Inferior parietal cortex (tissue), 1 donor: ENCODE data around the gene PPP1R14B.

Experiments
- DNase-seq: peaks from one replicate; pipeline ENCODE4 v3.0.0-alpha.2; 2016; ENCODE audit errors: extremely low spot score

PPP1R14B gene

GRCh38 chr11:64230985-64231365 is 15.8 kb downstream of the PPP1R14B start:
- no peak for DNase-seq

GRCh38 chr11:64230171-64230984 is 16.4 kb downstream of the PPP1R14B start, which contains the start of gene DNAJC4:
DNAJC4 (plus strand) TSS chr11:64230548; CDS start chr11:64230855, 307 bp downstream.
- peak; percentile 93 for DNase-seq

GRCh38 chr11:64229744-64230170 is 17.0 kb downstream of the PPP1R14B start:
- no peak for DNase-seq

GRCh38 chr11:64229090-64229743 is 17.5 kb downstream of the PPP1R14B start:
- DNase-seq = no peak

GRCh38 chr11:64227405-64227956 is 19.3 kb downstream of the PPP1R14B start:
- DNase-seq = no peak

GRCh38 chr11:64226507-64227051 is 20.2 kb downstream of the PPP1R14B start:
- no peak for DNase-seq

- peak; percentile 89 for DNase-seq
Measured at GRCh38 chr11:64225608-64226506, 20.9 kb downstream of the PPP1R14B start, which contains the start of the genes NUDT22 and TRPT1. NUDT22 (plus strand) TSS chr11:64226274; CDS start chr11:64226653, 379 bp downstream. TRPT1 (minus strand) TSS chr11:64226186; CDS start chr11:64225860, 326 bp downstream.

GRCh38 chr11:64224891-64225607 is 21.7 kb downstream of the PPP1R14B start:
- no peak for DNase-seq

GRCh38 chr11:64224151-64224890 is 22.4 kb downstream of the PPP1R14B start:
- DNase-seq = no peak

GRCh38 chr11:64223001-64223651 is 23.6 kb downstream of the PPP1R14B start:
- no peak for DNase-seq

- DNase-seq = no peak
Measured at GRCh38 chr11:64222651-64223000, 24.1 kb downstream of the PPP1R14B start.

GRCh38 chr11:64220798-64221197 is 25.9 kb downstream of the PPP1R14B start:
- no peak for DNase-seq

- DNase-seq = no peak
Measured at GRCh38 chr11:64220271-64220670, 26.5 kb downstream of the PPP1R14B start.

- DNase-seq = no peak
Measured at GRCh38 chr11:64219755-64220154, 27.0 kb downstream of the PPP1R14B start.

GRCh38 chr11:64219354-64219684 is 27.4 kb downstream of the PPP1R14B start:
- DNase-seq = no peak

- no peak for DNase-seq
Measured at GRCh38 chr11:64218628-64219353, 28.0 kb downstream of the PPP1R14B start.

GRCh38 chr11:64216879-64217278 is 29.9 kb downstream of the PPP1R14B start:
- DNase-seq = no peak

GRCh38 chr11:64211181-64211872 is 35.4 kb downstream of the PPP1R14B start:
- DNase-seq = no peak
